Measurements from ENCODE around the gene OR4K15. TPM values are rescaled to one million over a fixed set of nuclear protein-coding genes. Genes with fewer than 3 reads are reported as not detected.

OR4K15 gene, protein sequence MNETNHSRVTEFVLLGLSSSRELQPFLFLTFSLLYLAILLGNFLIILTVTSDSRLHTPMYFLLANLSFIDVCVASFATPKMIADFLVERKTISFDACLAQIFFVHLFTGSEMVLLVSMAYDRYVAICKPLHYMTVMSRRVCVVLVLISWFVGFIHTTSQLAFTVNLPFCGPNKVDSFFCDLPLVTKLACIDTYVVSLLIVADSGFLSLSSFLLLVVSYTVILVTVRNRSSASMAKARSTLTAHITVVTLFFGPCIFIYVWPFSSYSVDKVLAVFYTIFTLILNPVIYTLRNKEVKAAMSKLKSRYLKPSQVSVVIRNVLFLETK
- total RNA-seq (2022), result not detected in 2 replicates
- Bru-seq, nascent RNA, result not detected
- BruChase-seq, experiment 1, labeled RNA remaining after a 6-hour chase, result not detected
- BruChase-seq, experiment 2, labeled RNA remaining after a 2-hour chase, result not detected
- long read RNA-seq, result 0 reads

DNA sequence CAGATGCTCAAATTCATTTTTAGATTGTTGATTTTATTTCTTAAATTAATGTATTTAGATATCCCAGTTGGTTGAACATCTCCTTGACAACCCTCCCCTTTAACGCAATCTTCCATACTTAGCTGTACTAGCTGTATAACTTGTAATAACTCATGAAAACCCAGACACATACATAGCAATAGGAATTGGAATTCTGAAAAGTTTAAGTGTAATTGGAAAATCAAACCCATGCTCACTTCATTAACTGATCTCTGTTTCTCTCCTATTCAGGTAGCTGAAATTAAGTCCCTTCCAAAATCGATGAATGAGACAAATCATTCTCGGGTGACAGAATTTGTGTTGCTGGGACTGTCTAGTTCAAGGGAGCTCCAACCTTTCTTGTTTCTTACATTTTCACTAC, at the start of gene OR4K15:
OR4K15 (plus strand) TSS at position 301 of the 400 bp plus-strand sequence; CDS start at position 301, 0 bp downstream.
- no TSS peak for BruUV-seq (replicated peaks)

DNA sequence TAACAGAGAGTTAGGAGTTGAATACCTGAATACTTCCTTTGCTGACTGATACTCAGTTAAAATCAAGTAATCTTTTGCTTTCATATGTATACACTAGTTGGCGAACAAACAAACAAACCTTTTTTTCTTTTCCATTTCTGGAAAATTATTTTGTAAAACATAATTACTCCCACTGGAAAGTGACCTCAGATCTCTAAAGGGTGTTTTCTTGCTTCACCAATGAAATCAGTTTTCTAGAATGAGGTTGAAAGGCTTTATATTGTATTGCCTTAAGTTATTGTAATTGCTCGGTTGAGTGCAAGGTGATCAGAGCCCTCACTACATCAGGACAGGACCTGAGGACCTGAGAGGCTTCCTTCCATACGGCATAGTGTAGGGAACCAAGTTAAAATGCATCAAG, 44.8 kb upstream of the OR4K15 start, which contains the start of gene OR4K1:
OR4K1 (plus strand) TSS at position 301 of the 400 bp plus-strand sequence. CDS start 4,750 bp downstream, outside the sequence.
- H3K27ac Mint-ChIP-seq (ENCODE audit: unreplicated experiment), result no peak within 1 kb of the TSS
- H3K36me3 Mint-ChIP-seq (ENCODE audit: insufficient read depth, unreplicated experiment), result no peaks in the 10 kb centered on the region
- no TSS peak for BruUV-seq (replicated peaks)
- CTCF ChIA-PET, result no interaction called here
- no peak within 1 kb of the TSS for H3K4me3 Mint-ChIP-seq (ENCODE audit: low read depth, unreplicated experiment)
- no peak for DNase-seq
- no peaks in the 10 kb centered on the region for H3K27me3 Mint-ChIP-seq (ENCODE audit: unreplicated experiment)
- peaks cover 9% of the 10 kb centered on the region for H3K9me3 Mint-ChIP-seq (ENCODE audit: low read depth, unreplicated experiment)
- TF ChIP-seq, protein P1, sequence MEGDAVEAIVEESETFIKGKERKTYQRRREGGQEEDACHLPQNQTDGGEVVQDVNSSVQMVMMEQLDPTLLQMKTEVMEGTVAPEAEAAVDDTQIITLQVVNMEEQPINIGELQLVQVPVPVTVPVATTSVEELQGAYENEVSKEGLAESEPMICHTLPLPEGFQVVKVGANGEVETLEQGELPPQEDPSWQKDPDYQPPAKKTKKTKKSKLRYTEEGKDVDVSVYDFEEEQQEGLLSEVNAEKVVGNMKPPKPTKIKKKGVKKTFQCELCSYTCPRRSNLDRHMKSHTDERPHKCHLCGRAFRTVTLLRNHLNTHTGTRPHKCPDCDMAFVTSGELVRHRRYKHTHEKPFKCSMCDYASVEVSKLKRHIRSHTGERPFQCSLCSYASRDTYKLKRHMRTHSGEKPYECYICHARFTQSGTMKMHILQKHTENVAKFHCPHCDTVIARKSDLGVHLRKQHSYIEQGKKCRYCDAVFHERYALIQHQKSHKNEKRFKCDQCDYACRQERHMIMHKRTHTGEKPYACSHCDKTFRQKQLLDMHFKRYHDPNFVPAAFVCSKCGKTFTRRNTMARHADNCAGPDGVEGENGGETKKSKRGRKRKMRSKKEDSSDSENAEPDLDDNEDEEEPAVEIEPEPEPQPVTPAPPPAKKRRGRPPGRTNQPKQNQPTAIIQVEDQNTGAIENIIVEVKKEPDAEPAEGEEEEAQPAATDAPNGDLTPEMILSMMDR (IDR thresholded peaks at IDR 0.05; ENCODE audit: unreplicated experiment), result no peak
- intact Hi-C loops (cut with micrococcal nuclease; ENCODE audit: unreplicated experiment), result no loop called here
- no peaks in the 10 kb centered on the region for H3K4me1 Mint-ChIP-seq (ENCODE audit: low read depth, unreplicated experiment)

More for the DNA sequence above, at the start of gene OR4K15:
- H3K27me3 Mint-ChIP-seq (ENCODE audit: unreplicated experiment), result no peaks in the 10 kb centered on the region
- CTCF ChIA-PET, result no interaction called here
- no peaks in the 10 kb centered on the region for H3K4me1 Mint-ChIP-seq (ENCODE audit: low read depth, unreplicated experiment)
- intact Hi-C loops (cut with micrococcal nuclease; ENCODE audit: unreplicated experiment), result no loop called here
- TF ChIP-seq, protein P1 (IDR thresholded peaks at IDR 0.05; ENCODE audit: unreplicated experiment), result no peak
- no peak within 1 kb of the TSS for H3K4me3 Mint-ChIP-seq (ENCODE audit: low read depth, unreplicated experiment)
- no peak for DNase-seq
- no peaks in the 10 kb centered on the region for H3K36me3 Mint-ChIP-seq (ENCODE audit: insufficient read depth, unreplicated experiment)
- peaks cover 3% of the 10 kb centered on the region for H3K9me3 Mint-ChIP-seq (ENCODE audit: low read depth, unreplicated experiment)
- no peak within 1 kb of the TSS for H3K27ac Mint-ChIP-seq (ENCODE audit: unreplicated experiment)

DNA sequence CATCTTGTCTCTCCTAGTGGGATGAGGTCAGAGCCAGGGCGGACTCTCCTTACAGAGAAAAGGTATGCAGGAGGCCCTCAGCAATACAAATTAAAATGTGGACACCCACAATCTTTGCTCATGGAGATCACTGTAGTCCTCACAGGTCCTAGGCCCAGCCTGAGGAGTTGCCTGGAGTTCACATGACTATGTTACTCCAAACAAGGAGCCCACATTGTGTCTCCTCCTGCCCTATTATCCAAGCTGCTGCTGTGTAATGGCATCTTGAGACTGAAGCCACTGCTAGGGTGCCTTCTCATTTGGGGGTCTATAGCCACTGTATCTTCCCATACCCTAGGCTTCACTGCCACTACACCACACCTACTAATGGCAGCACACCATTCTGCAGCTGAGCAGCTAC, 33.7 kb upstream of the OR4K15 start:
- BruUV-seq (replicated peaks), result no TSS peak
- Mint-ChIP-seq H3K4me1 (ENCODE audit: low read depth, unreplicated experiment) (no peaks in the 10 kb centered on the region), H3K9me3 (ENCODE audit: low read depth, unreplicated experiment) (peaks cover 6% of the 10 kb centered on the region), H3K36me3 (ENCODE audit: insufficient read depth, unreplicated experiment) (no peaks in the 10 kb centered on the region), H3K27ac (ENCODE audit: unreplicated experiment) (no peak overlapping the region), H3K27me3 (ENCODE audit: unreplicated experiment) (no peaks in the 10 kb centered on the region), H3K4me3 (ENCODE audit: low read depth, unreplicated experiment) (no peak overlapping the region)
- intact Hi-C loops (cut with micrococcal nuclease; ENCODE audit: unreplicated experiment), result no loop called here
- TF ChIP-seq, protein P1 (IDR thresholded peaks at IDR 0.05; ENCODE audit: unreplicated experiment), result no peak
- CTCF ChIA-PET, result no interaction called here
- DNase-seq, result no peak

DNA sequence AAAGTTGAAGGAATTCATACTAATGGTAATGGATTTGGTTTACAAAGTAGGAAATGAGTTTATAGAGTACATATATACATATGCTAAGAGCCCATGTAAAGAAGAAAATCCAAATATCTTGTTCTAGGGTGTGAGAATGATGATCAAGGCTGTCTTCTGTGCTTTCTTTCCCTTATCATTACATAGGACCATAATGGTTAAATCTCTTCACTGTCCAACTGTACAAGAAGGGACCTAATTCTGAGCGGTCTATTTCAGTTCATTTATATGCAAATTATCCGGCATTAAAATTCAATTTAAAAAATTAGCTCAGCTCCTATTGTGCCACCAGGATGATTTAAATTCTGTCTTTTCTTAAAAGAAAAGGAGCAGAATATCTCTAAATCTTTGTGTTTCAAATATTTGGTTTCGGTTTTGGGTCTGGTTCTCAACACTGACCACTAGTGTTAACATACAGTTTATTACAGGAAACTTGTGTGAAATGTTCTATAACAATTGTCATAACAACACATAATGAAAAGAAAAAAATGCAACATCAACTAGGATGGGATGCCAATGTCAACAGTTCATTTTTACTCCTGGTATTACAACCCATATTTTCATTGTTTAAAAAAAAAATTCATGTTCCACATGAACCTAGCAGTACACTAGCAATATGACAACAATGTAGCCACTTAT, 27.8 kb upstream of the OR4K15 start:
- no peak for DNase-seq
- no peaks in the 10 kb centered on the region for H3K36me3 Mint-ChIP-seq (ENCODE audit: insufficient read depth, unreplicated experiment)
- H3K4me3 Mint-ChIP-seq (ENCODE audit: low read depth, unreplicated experiment), result no peak overlapping the region
- H3K9me3 Mint-ChIP-seq (ENCODE audit: low read depth, unreplicated experiment), result peaks cover 3% of the 10 kb centered on the region
- CTCF ChIA-PET, result no interaction called here
- no peak overlapping the region for H3K27ac Mint-ChIP-seq (ENCODE audit: unreplicated experiment)
- H3K4me1 Mint-ChIP-seq (ENCODE audit: low read depth, unreplicated experiment), result no peaks in the 10 kb centered on the region
- BruUV-seq (replicated peaks), result no TSS peak
- H3K27me3 Mint-ChIP-seq (ENCODE audit: unreplicated experiment), result no peaks in the 10 kb centered on the region
- intact Hi-C loops (cut with micrococcal nuclease; ENCODE audit: unreplicated experiment), result no loop called here
- TF ChIP-seq, protein P1 (IDR thresholded peaks at IDR 0.05; ENCODE audit: unreplicated experiment), result no peak
